K562 (cell line): Measurements from ENCODE around the gene TMEM150A.

Experiments used
- CTBP1 ChIP-seq: fragments of 450-650 bp; IDR thresholded peaks from 2 replicates; pipeline ENCODE4 v1.6.1; 2016; ENCODE audit warnings: borderline replicate concordance
- EZH2 ChIP-seq: IDR thresholded peaks from 2 replicates; pipeline ENCODE4 v1.6.1; 2012; ENCODE audit warnings: low read depth, mild to moderate bottlenecking, inconsistent platforms, low read length, borderline replicate concordance
- GABPB2 ChIP-seq: fragments of 250-450 bp; sonication (Bioruptor Pico); conservative IDR thresholded peaks from 2 replicates; pipeline ENCODE4 v1.5.1; 2021; ENCODE audit warnings: mild to moderate bottlenecking
- POLR2AphosphoS2 ChIP-seq: IDR thresholded peaks from 2 replicates; pipeline ENCODE4 v1.6.1; 2012; ENCODE audit warnings: low read length, improper control_type of control experiment
- RAD21 ChIP-seq, 2 experiments: fragments of 250-450 bp in 1 of 2; fragments of 450-650 bp in 1 of 2; sonication (Bioruptor Pico) in 1 of 2; formaldehyde crosslinking in 1 of 2; IDR thresholded peaks in 1 of 2; conservative IDR thresholded peaks in 1 of 2; 2 replicates each; pipeline versions ENCODE4 v1.4.0 to v1.8.0; 2020 to 2022; ENCODE audit warnings: mild to moderate bottlenecking in 2 of 2, moderate library complexity in 1 of 2
- SMARCA4 ChIP-seq: fragments of 450-650 bp; IDR thresholded peaks from 2 replicates; pipeline ENCODE4 v1.6.1; 2016
- ZNF121 ChIP-seq: sonication (generic); formaldehyde crosslinking; conservative IDR thresholded peaks from 2 replicates; pipeline ENCODE4 v1.8.0; 2022; ENCODE audit warnings: missing genetic modification reagents
- ZNF124 ChIP-seq: sonication (generic); formaldehyde crosslinking; IDR thresholded peaks from 2 replicates; pipeline ENCODE4 v1.8.1; 2022; ENCODE audit warnings: missing genetic modification reagents
- TF ChIP-seq, protein P1 (sequence below): sonication (generic); formaldehyde crosslinking; IDR thresholded peaks from 2 replicates; pipeline ENCODE4 v1.9.0; 2022; ENCODE audit warnings: mild to moderate bottlenecking, missing genetic modification reagents
- TF ChIP-seq, protein P2 (sequence below): fragments of 250-450 bp; sonication (Bioruptor Pico); IDR thresholded peaks from 2 replicates; pipeline ENCODE4 v1.5.0; 2020; ENCODE audit warnings: mild to moderate bottlenecking, borderline replicate concordance
- TF ChIP-seq, protein P3 (sequence below), 2 experiments: fragments of 450-650 bp in 1 of 2; sonication (generic) in 1 of 2; formaldehyde crosslinking in 1 of 2; IDR thresholded peaks; 2 replicates each; pipeline versions ENCODE4 v1.7.1 to v1.9.0; 2016 to 2022; ENCODE audit warnings: inconsistent platforms in 1 of 2, mild to moderate bottlenecking in 1 of 2, missing genetic modification reagents in 1 of 2
- TF ChIP-seq, protein P4 (sequence below): fragments of 250-450 bp; sonication (Bioruptor Pico); IDR thresholded peaks from 2 replicates; pipeline ENCODE4 v1.8.0; 2021; ENCODE audit warnings: moderate library complexity, mild to moderate bottlenecking, inconsistent platforms

DNA sequence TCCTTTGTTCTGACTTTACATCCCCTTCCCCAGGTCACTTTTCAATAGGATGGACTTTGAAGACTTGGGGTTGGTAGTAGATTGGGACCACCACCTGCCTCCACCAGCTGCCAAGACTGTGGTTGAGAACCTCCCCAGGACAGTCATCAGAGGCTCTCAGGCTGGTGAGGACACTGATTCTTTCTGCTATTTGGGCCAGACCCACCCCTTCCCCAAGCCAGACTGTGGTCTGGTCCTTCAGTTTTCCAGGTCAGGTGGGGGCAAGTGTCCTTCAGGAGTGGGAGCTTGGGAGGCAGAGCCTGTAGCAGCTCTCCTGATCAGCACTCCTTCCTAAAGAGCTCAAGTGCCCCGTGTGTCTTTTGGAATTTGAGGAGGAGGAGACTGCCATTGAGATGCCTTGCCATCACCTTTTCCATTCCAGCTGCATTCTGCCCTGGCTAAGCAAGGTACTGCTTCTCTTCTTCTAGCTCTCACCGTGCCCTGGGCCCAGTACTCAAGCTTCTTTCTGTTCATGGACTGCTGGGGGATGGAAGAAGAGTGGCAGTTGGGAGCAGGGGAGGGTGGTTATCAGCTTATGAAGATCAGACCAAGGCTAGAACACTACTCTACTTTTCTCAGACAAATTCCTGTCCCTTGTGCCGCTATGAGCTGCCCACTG lies 5.9 kb downstream of the TMEM150A start:
- TF ChIP-seq, protein P1, sequence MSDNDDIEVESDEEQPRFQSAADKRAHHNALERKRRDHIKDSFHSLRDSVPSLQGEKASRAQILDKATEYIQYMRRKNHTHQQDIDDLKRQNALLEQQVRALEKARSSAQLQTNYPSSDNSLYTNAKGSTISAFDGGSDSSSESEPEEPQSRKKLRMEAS, result no peak
- TF ChIP-seq, protein P2, sequence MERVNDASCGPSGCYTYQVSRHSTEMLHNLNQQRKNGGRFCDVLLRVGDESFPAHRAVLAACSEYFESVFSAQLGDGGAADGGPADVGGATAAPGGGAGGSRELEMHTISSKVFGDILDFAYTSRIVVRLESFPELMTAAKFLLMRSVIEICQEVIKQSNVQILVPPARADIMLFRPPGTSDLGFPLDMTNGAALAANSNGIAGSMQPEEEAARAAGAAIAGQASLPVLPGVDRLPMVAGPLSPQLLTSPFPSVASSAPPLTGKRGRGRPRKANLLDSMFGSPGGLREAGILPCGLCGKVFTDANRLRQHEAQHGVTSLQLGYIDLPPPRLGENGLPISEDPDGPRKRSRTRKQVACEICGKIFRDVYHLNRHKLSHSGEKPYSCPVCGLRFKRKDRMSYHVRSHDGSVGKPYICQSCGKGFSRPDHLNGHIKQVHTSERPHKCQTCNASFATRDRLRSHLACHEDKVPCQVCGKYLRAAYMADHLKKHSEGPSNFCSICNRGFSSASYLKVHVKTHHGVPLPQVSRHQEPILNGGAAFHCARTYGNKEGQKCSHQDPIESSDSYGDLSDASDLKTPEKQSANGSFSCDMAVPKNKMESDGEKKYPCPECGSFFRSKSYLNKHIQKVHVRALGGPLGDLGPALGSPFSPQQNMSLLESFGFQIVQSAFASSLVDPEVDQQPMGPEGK (CRISPR knock-in tag), result no peak
- no peak for TF ChIP-seq SMARCA4
- no peak for TF ChIP-seq EZH2
- TF ChIP-seq, protein P3, sequence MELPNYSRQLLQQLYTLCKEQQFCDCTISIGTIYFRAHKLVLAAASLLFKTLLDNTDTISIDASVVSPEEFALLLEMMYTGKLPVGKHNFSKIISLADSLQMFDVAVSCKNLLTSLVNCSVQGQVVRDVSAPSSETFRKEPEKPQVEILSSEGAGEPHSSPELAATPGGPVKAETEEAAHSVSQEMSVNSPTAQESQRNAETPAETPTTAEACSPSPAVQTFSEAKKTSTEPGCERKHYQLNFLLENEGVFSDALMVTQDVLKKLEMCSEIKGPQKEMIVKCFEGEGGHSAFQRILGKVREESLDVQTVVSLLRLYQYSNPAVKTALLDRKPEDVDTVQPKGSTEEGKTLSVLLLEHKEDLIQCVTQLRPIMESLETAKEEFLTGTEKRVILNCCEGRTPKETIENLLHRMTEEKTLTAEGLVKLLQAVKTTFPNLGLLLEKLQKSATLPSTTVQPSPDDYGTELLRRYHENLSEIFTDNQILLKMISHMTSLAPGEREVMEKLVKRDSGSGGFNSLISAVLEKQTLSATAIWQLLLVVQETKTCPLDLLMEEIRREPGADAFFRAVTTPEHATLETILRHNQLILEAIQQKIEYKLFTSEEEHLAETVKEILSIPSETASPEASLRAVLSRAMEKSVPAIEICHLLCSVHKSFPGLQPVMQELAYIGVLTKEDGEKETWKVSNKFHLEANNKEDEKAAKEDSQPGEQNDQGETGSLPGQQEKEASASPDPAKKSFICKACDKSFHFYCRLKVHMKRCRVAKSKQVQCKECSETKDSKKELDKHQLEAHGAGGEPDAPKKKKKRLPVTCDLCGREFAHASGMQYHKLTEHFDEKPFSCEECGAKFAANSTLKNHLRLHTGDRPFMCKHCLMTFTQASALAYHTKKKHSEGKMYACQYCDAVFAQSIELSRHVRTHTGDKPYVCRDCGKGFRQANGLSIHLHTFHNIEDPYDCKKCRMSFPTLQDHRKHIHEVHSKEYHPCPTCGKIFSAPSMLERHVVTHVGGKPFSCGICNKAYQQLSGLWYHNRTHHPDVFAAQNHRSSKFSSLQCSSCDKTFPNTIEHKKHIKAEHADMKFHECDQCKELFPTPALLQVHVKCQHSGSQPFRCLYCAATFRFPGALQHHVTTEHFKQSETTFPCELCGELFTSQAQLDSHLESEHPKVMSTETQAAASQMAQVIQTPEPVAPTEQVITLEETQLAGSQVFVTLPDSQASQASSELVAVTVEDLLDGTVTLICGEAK (IDR thresholded peaks at IDR 0.05), result no peak
- TF ChIP-seq, protein P3 (CRISPR knock-in tag; IDR thresholded peaks at IDR 0.05), result no peak
- TF ChIP-seq ZNF124, result no peak
- TF ChIP-seq POLR2AphosphoS2, result no peak
- TF ChIP-seq GABPB2 (CRISPR knock-in tag), result no peak
- TF ChIP-seq, protein P4, sequence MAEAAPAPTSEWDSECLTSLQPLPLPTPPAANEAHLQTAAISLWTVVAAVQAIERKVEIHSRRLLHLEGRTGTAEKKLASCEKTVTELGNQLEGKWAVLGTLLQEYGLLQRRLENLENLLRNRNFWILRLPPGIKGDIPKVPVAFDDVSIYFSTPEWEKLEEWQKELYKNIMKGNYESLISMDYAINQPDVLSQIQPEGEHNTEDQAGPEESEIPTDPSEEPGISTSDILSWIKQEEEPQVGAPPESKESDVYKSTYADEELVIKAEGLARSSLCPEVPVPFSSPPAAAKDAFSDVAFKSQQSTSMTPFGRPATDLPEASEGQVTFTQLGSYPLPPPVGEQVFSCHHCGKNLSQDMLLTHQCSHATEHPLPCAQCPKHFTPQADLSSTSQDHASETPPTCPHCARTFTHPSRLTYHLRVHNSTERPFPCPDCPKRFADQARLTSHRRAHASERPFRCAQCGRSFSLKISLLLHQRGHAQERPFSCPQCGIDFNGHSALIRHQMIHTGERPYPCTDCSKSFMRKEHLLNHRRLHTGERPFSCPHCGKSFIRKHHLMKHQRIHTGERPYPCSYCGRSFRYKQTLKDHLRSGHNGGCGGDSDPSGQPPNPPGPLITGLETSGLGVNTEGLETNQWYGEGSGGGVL, result no peak
- TF ChIP-seq ZNF121 (CRISPR knock-in tag), result no peak
- no peak for TF ChIP-seq CTBP1
- no peak for TF ChIP-seq RAD21 (CRISPR knock-in tag; conservative IDR thresholded peaks at IDR 0.05 in 1 of 2, IDR thresholded peaks at IDR 0.05 in 1 of 2)
